HG03565 (cell line): ENCODE measurements around the gene CNIH4.
"Not testable (repeated sequence)": the region's sequence is repeated elsewhere in the genome, so short reads cannot be mapped to it uniquely, and the experiment has no call there.

Experiments
- ATAC-seq: cut with Tn5 transposase; IDR thresholded peaks from one replicate; pipeline ENCODE4 v1.9.1; 2021; ENCODE audit warnings: mild to moderate bottlenecking, moderate library complexity; ENCODE audit not compliant: unreplicated experiment

The CNIH4 gene

GRCh38 chr1:224393294-224393693 lies 36.6 kb downstream of the CNIH4 start:
- no peak for ATAC-seq

- no peak for ATAC-seq
Observed at GRCh38 chr1:224399887-224400286, 43.2 kb downstream of the CNIH4 start.

- ATAC-seq, result no peak
Observed at GRCh38 chr1:224402472-224403036, 45.9 kb downstream of the CNIH4 start.

- no peak for ATAC-seq
Observed at GRCh38 chr1:224404916-224405603, 48.4 kb downstream of the CNIH4 start.

- ATAC-seq, result no peak
Observed at GRCh38 chr1:224405604-224405970, 48.9 kb downstream of the CNIH4 start.

GRCh38 chr1:224406216-224406615 lies 49.5 kb downstream of the CNIH4 start:
- no peak for ATAC-seq

- no peak for ATAC-seq
Observed at GRCh38 chr1:224407571-224408293, 51.1 kb downstream of the CNIH4 start.

GRCh38 chr1:224408294-224408590 lies 51.6 kb downstream of the CNIH4 start:
- ATAC-seq, result no peak

- no peak for ATAC-seq
Observed at GRCh38 chr1:224411766-224412165, 55.1 kb downstream of the CNIH4 start.

- no peak for ATAC-seq
Observed at GRCh38 chr1:224420106-224420505, 63.4 kb downstream of the CNIH4 start.

- ATAC-seq, result no peak
Observed at GRCh38 chr1:224425279-224425884, 68.7 kb downstream of the CNIH4 start.

GRCh38 chr1:224426869-224427268 lies 70.2 kb downstream of the CNIH4 start:
- not testable (repeated sequence) for ATAC-seq

- no peak for ATAC-seq
Observed at GRCh38 chr1:224427346-224427745, 70.7 kb downstream of the CNIH4 start.

GRCh38 chr1:224428713-224429112 lies 72.0 kb downstream of the CNIH4 start:
- ATAC-seq, result not testable (repeated sequence)
